HepG2 (cell line): ENCODE data around the gene ACYP2. TPM values are rescaled to one million over a fixed set of nuclear protein-coding genes. Genes with fewer than 3 reads are reported as not detected.

Source experiments
- ATAC-seq: fragments of 200-7000 bp; cut with Tn5 transposase; 3 replicates; pipeline ENCODE4 v1.9.1; 2020; ENCODE audit warnings: mild to moderate bottlenecking, moderate library complexity
- BruUV-seq: library from RNA; stranded (reverse); fragments of 400-500 nt; replicated peaks from 2 replicates; lab custom pipeline; 2021; lab: Mats Ljungman, UMichigan
- CTCF ChIA-PET: fragments of 300-600 bp; formaldehyde crosslinking; extraction: SDS; loops from one replicate; lab custom pipeline; 2021; ENCODE audit warnings: low total read pairs, inconsistent platforms, low intra/inter-chr PET ratio; lab: Yijun Ruan, JAX
- POLR2A ChIA-PET: fragments of 350-600 bp; sonication (Branson Sonifier 250); formaldehyde crosslinking; loops from one replicate; lab custom pipeline; 2020; ENCODE audit warnings: antibody characterized with exemption, inconsistent platforms; lab: Yijun Ruan, JAX
- DNase-seq: peaks from one replicate; pipeline ENCODE4 v3.0.0-alpha.2; 2015; ENCODE audit warnings: low spot score
- FAIRE-seq: peaks from 3 replicates; lab custom pipeline; 2011; peaks lifted over from hg19 to GRCh38; lab: Jason Lieb, UNC
- H2AFZ ChIP-seq: one replicate; pipeline ENCODE4 v1.6.1; 2011; ENCODE audit warnings: low read length, inconsistent platforms
- H3K27ac ChIP-seq: fragments of 300-600 bp; 3 replicates; pipeline ENCODE4 v1.8.0; 2011; ENCODE audit warnings: mixed run types, mild to moderate bottlenecking, mixed read lengths, low read length, inconsistent platforms; ENCODE audit not compliant: insufficient read depth; ENCODE audit errors: extremely low read length
- H3K27me3 ChIP-seq, 2 experiments: fragments of 200-600 bp in 1 of 2; 2 replicates in 1 of 2; 3 replicates in 1 of 2; pipeline versions ENCODE4 v1.6.0 to v1.8.0; 2011; ENCODE audit warnings: low read length in 2 of 2, mild to moderate bottlenecking in 2 of 2, moderate library complexity in 2 of 2, inconsistent platforms in 1 of 2; ENCODE audit not compliant: insufficient read depth in 2 of 2, control insufficient read depth in 1 of 2
- H3K36me3 ChIP-seq, 2 experiments: fragments of 200-600 bp in 1 of 2; replicated peaks in 1 of 2; 2 replicates in 1 of 2; 3 replicates in 1 of 2; pipeline versions ENCODE4 v1.5.1 to v1.8.0; 2011; ENCODE audit warnings: low read length in 2 of 2, inconsistent platforms in 1 of 2; ENCODE audit not compliant: insufficient read depth in 2 of 2, control insufficient read depth in 1 of 2
- H3K4me1 ChIP-seq: 2 replicates; pipeline ENCODE4 v1.5.1; 2012; ENCODE audit warnings: low read length, inconsistent platforms; ENCODE audit not compliant: insufficient read depth
- H3K4me2 ChIP-seq: 2 replicates; pipeline ENCODE4 v1.6.0; 2011; ENCODE audit warnings: low read depth, low read length, inconsistent platforms
- H3K4me3 ChIP-seq, 3 experiments: fragments of 200-600 bp in 1 of 3; sonication (generic), shearing (Covaris generic) in 1 of 3; replicated peaks in 1 of 3; 2 replicates each; pipeline ENCODE4 v1.5.1; 2011 to 2016; ENCODE audit warnings: low read length in 3 of 3, inconsistent platforms in 2 of 3, low read depth in 2 of 3, mild to moderate bottlenecking in 2 of 3, control low read depth in 1 of 3, mixed read lengths in 1 of 3; ENCODE audit not compliant: insufficient read depth in 1 of 3
- H3K79me2 ChIP-seq: one replicate; pipeline ENCODE4 v1.6.1; 2011; ENCODE audit warnings: low read length, inconsistent platforms; ENCODE audit not compliant: insufficient read depth
- H3K9ac ChIP-seq: 2 replicates; pipeline ENCODE4 v1.6.0; 2011; ENCODE audit warnings: mild to moderate bottlenecking, low read depth, low read length, inconsistent platforms; ENCODE audit not compliant: insufficient read depth
- H3K9me3 ChIP-seq: 2 replicates; pipeline ENCODE4 v1.5.1; 2012; ENCODE audit warnings: mild to moderate bottlenecking, low read length
- H4K20me1 ChIP-seq: 2 replicates; pipeline ENCODE4 v1.6.0; 2011; ENCODE audit warnings: inconsistent platforms, mild to moderate bottlenecking, low read length, moderate library complexity; ENCODE audit not compliant: insufficient read depth
- CHCHD3 ChIP-seq: sonication (generic); formaldehyde crosslinking; IDR thresholded peaks from 2 replicates; pipeline ENCODE4 v1.8.0; 2022; ENCODE audit warnings: mild to moderate bottlenecking, missing genetic modification reagents, moderate library complexity
- KLF6 ChIP-seq: IDR thresholded peaks from 2 replicates; pipeline ENCODE4 v1.8.0; 2016; ENCODE audit warnings: missing biosample characterization, missing genetic modification reagents
- LCORL ChIP-seq, 2 experiments: fragments of 450-650 bp in 1 of 2; sonication (generic) in 1 of 2; formaldehyde crosslinking in 1 of 2; IDR thresholded peaks; 2 replicates each; pipeline versions ENCODE4 v1.5.0 to v1.6.1; 2017 to 2020; ENCODE audit warnings: antibody characterized with exemption in 1 of 2, missing genetic modification reagents in 1 of 2
- MTF2 ChIP-seq: sonication (generic); formaldehyde crosslinking; IDR thresholded peaks from 2 replicates; pipeline ENCODE4 v1.5.0; 2020; ENCODE audit warnings: missing genetic modification reagents, borderline replicate concordance
- NFKBIZ ChIP-seq: IDR thresholded peaks from 2 replicates; pipeline ENCODE4 v1.6.1; 2018; ENCODE audit warnings: missing genetic modification reagents, missing compliant biosample characterization
- RAD21 ChIP-seq: fragments of 450-650 bp; formaldehyde crosslinking; IDR thresholded peaks from 2 replicates; pipeline ENCODE4 v1.5.0; 2020; ENCODE audit warnings: mild to moderate bottlenecking
- RARA ChIP-seq: IDR thresholded peaks from 2 replicates; pipeline ENCODE4 v1.6.1; 2016; ENCODE audit warnings: missing genetic modification reagents, missing compliant biosample characterization
- RCOR2 ChIP-seq: IDR thresholded peaks from 2 replicates; pipeline ENCODE4 v1.6.1; 2016; ENCODE audit warnings: missing biosample characterization, missing genetic modification reagents
- RXRA ChIP-seq: sonication (generic); formaldehyde crosslinking; IDR thresholded peaks from 2 replicates; pipeline ENCODE4 v1.5.1; 2020; ENCODE audit warnings: missing genetic modification reagents
- SAP130 ChIP-seq: IDR thresholded peaks from 2 replicates; pipeline ENCODE4 v1.6.1; 2016; ENCODE audit warnings: low read depth
- STAG1 ChIP-seq: sonication (generic); formaldehyde crosslinking; IDR thresholded peaks from 2 replicates; pipeline ENCODE4 v1.4.0; 2020; ENCODE audit warnings: missing genetic modification reagents
- TEAD3 ChIP-seq: optimal IDR thresholded peaks from 2 replicates; pipeline ENCODE3; 2016; ENCODE audit warnings: borderline replicate concordance
- TOE1 ChIP-seq: sonication (generic); formaldehyde crosslinking; IDR thresholded peaks from 2 replicates; pipeline ENCODE4 v1.4.0; 2020; ENCODE audit warnings: mild to moderate bottlenecking, missing genetic modification reagents
- XRCC5 ChIP-seq: fragments of 200-400 bp; formaldehyde crosslinking; optimal IDR thresholded peaks from 2 replicates; pipeline ENCODE3; 2017; ENCODE audit warnings: mild to moderate bottlenecking, low read length
- ZNF205 ChIP-seq: IDR thresholded peaks from 2 replicates; pipeline ENCODE4 v1.6.1; 2018; ENCODE audit warnings: missing biosample characterization, missing genetic modification reagents
- ZNF282 ChIP-seq: fragments of 450-650 bp; IDR thresholded peaks from 2 replicates; pipeline ENCODE4 v1.6.1; 2018; ENCODE audit not compliant: partially characterized antibody
- ZNF292 ChIP-seq: sonication (generic); formaldehyde crosslinking; IDR thresholded peaks from 2 replicates; pipeline ENCODE4 v1.8.1; 2022; ENCODE audit warnings: mild to moderate bottlenecking, low read depth, missing genetic modification reagents, borderline replicate concordance
- ZNF629 ChIP-seq: sonication (generic); formaldehyde crosslinking; conservative IDR thresholded peaks from 2 replicates; pipeline ENCODE4 v1.5.0; 2020; ENCODE audit warnings: missing genetic modification reagents
- WGBS: methylation state at CpG from one replicate; pipeline ENCODE4 v1.1.6; 2017; ENCODE audit warnings: low lambda C conversion rate; 5-methylcytosine and 5-hydroxymethylcytosine counted together
- in situ Hi-C: cut with HindIII; loops from 2 replicates; pipeline ENCODE4 v1.10.0; 2017; ENCODE audit warnings: low pct_unique_long_range_greater_than_20kb; ENCODE audit not compliant: extremely low pct_ligation_motif_present
- intact Hi-C: fragments of 100-400 bp; cut with micrococcal nuclease; formaldehyde crosslinking; loops from one replicate; pipeline ENCODE4 v1.10.0; 2022; ENCODE audit not compliant: unreplicated experiment
- polyA plus RNA-seq, 8 experiments: library from polyadenylated mRNA; depleted of rRNA in 3 of 8; stranded (reverse) in 7 of 8; unstranded in 1 of 8; fragments of >200 nt; fragmentation: Illumina TruSeq in 4 of 8; extraction: Trizol in 4 of 8; gene quantifications; 2 replicates each; pipeline versions ENCODE4 v1.2.1 to v1.2.3, GENCODE V29; 2011 to 2016; ENCODE audit warnings: low read depth in 4 of 8, missing spikeins in 1 of 8, mixed read lengths in 1 of 8; ENCODE audit not compliant: insufficient read depth in 1 of 8
- total RNA-seq, 5 experiments: library from RNA; depleted of rRNA; stranded (reverse); fragments of >200 nt; fragmentation: Illumina TruSeq; extraction: Trizol; gene quantifications; 2 replicates each; pipeline ENCODE4 v1.2.3, GENCODE V29; 2016; ENCODE audit warnings: low read depth in 1 of 5
- TF ChIP-seq, protein P1 (sequence below): sonication (generic); formaldehyde crosslinking; IDR thresholded peaks from 2 replicates; pipeline ENCODE4 v1.8.1; 2023; ENCODE audit warnings: missing genetic modification reagents, inconsistent platforms, borderline replicate concordance
- TF ChIP-seq, protein P2 (sequence below): sonication (generic); formaldehyde crosslinking; IDR thresholded peaks from 2 replicates; pipeline ENCODE4 v1.4.0; 2020; ENCODE audit warnings: missing genetic modification reagents, borderline replicate concordance
- TF ChIP-seq, protein P3 (sequence below): sonication (generic); formaldehyde crosslinking; IDR thresholded peaks from 2 replicates; pipeline ENCODE4 v1.5.0; 2020; ENCODE audit warnings: mild to moderate bottlenecking, missing genetic modification reagents, moderate library complexity

ACYP2 gene
- total and polyA plus RNA-seq, 2 of the 13 experiments (the other 11 are each of a cell fraction or from before 2014, with no cell fraction given) = 12.3 to 12.7 TPM

DNA sequence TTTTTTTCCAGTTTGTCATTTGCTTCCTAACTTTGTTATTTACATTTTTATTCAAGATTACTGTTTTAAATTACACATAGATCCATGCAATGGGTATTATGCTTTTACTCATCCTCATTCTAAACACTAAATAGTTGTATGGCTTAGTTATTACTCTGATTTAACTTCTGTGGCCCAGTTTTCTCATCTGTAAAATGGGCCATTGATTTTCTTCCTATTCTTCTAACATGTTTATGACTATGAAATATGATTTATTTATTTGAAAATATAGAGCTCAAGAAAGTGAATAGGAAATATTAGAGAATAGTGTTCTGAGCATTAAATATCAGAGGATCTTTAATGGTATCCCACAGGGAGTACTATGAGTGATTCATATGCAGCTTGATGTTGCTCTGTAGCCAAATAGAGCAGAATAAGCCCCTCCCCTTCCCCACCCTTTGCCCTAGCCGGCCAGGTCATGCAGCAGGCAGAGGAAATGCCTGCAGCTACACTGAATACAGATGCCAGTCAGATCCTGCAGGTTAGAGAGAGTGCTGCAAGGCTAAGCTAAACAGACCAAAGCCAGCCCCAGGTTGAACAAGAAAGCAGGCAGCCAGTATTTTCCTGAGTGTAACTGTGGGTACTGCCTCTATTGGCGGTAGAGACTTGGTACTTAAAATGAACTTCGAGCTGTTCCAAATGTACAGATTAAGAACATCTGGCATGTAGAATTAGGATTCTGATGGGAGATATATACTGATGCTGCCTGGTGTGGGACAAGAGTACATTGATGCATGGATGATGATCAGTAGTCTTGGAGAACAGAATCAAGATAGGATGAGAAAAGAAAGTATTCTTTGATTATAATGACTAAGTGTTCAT lies 11.7 kb upstream of the ACYP2 start:
- FAIRE-seq (peak; percentile 55), ATAC-seq (peak; percentile 98), DNase-seq (peak; percentile 79)
- Histone ChIP-seq H2AFZ (no peak overlapping the region), H3K79me2 (no peaks in the 10 kb centered on the region), H3K27me3 (no peaks in the 10 kb centered on the region), H3K36me3 (no peaks in the 10 kb centered on the region), H3K4me2 (peak overlapping the region; percentile 47; the same call in 1 of the 2 replicates), H3K4me3 (no peak overlapping the region), H3K9me3 (no peaks in the 10 kb centered on the region), H4K20me1 (no peaks in the 10 kb centered on the region), H3K9ac (no peak overlapping the region), H3K4me1 (peaks cover 32% of the 10 kb centered on the region), H3K27ac (no peak overlapping the region)
- intact Hi-C loops = loop anchor here (1.0 kb wide), 1 partner anchor 134 kb away; no protein-coding TSS in a partner anchor
- POLR2A ChIA-PET = interaction anchor here (0.5 to 1.2 kb wide), 2 partner anchors 11 to 15 kb away, joined by 4 read pairs; no protein-coding TSS in a partner anchor
- BruUV-seq = no TSS peak
- WGBS = 9% methylated on average over 3 of the region's 3 CpGs
- in situ Hi-C loops = loop anchor here (10.0 kb wide), 1 partner anchor 731 kb away; no protein-coding TSS in a partner anchor
- CTCF ChIA-PET = no interaction called here
- no peak for TF ChIP-seq ZNF282
- TF ChIP-seq LCORL (IDR thresholded peaks at IDR 0.05) = no peak
- 0 out of 2 replicates have a peak, but pooled peaks have one; percentile 32 for TF ChIP-seq LCORL (CRISPR knock-in tag; IDR thresholded peaks at IDR 0.05)
- peak; percentile 55; the same call in 1 of the 2 replicates for TF ChIP-seq ZNF292 (CRISPR knock-in tag)
- no peak for TF ChIP-seq ZNF205 (CRISPR knock-in tag)
- TF ChIP-seq, protein P1, sequence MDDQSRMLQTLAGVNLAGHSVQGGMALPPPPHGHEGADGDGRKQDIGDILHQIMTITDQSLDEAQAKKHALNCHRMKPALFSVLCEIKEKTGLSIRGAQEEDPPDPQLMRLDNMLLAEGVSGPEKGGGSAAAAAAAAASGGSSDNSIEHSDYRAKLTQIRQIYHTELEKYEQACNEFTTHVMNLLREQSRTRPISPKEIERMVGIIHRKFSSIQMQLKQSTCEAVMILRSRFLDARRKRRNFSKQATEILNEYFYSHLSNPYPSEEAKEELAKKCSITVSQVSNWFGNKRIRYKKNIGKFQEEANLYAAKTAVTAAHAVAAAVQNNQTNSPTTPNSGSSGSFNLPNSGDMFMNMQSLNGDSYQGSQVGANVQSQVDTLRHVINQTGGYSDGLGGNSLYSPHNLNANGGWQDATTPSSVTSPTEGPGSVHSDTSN (CRISPR knock-in tag) = no peak
- TF ChIP-seq XRCC5 = peak; percentile 46
- TF ChIP-seq TEAD3 (CRISPR knock-in tag) = peak; percentile 17
- TF ChIP-seq TOE1 = no peak
- no peak for TF ChIP-seq NFKBIZ (CRISPR knock-in tag)
- TF ChIP-seq RXRA (CRISPR knock-in tag) = peak; percentile 53; the same call in 1 of the 2 replicates
- TF ChIP-seq KLF6 (CRISPR knock-in tag) = no peak
- no peak for TF ChIP-seq CHCHD3 (CRISPR knock-in tag)
- TF ChIP-seq, protein P2, sequence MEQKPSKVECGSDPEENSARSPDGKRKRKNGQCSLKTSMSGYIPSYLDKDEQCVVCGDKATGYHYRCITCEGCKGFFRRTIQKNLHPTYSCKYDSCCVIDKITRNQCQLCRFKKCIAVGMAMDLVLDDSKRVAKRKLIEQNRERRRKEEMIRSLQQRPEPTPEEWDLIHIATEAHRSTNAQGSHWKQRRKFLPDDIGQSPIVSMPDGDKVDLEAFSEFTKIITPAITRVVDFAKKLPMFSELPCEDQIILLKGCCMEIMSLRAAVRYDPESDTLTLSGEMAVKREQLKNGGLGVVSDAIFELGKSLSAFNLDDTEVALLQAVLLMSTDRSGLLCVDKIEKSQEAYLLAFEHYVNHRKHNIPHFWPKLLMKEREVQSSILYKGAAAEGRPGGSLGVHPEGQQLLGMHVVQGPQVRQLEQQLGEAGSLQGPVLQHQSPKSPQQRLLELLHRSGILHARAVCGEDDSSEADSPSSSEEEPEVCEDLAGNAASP (CRISPR knock-in tag) = peak; percentile 38; the same call in 1 of the 2 replicates
- peak; percentile 22; the same call in 1 of the 2 replicates for TF ChIP-seq SAP130 (CRISPR knock-in tag)
- TF ChIP-seq STAG1 (CRISPR knock-in tag) = peak; percentile 13; the same call in 1 of the 2 replicates
- peak; percentile 58 for TF ChIP-seq RARA (CRISPR knock-in tag)
- peak; percentile 74 for TF ChIP-seq ZNF629
- peak; percentile 27; the same call in 1 of the 2 replicates for TF ChIP-seq RAD21
- TF ChIP-seq RCOR2 = 0 out of 2 replicates have a peak, but pooled peaks have one; percentile 30
- TF ChIP-seq MTF2 (CRISPR knock-in tag) = no peak
- TF ChIP-seq, protein P3, sequence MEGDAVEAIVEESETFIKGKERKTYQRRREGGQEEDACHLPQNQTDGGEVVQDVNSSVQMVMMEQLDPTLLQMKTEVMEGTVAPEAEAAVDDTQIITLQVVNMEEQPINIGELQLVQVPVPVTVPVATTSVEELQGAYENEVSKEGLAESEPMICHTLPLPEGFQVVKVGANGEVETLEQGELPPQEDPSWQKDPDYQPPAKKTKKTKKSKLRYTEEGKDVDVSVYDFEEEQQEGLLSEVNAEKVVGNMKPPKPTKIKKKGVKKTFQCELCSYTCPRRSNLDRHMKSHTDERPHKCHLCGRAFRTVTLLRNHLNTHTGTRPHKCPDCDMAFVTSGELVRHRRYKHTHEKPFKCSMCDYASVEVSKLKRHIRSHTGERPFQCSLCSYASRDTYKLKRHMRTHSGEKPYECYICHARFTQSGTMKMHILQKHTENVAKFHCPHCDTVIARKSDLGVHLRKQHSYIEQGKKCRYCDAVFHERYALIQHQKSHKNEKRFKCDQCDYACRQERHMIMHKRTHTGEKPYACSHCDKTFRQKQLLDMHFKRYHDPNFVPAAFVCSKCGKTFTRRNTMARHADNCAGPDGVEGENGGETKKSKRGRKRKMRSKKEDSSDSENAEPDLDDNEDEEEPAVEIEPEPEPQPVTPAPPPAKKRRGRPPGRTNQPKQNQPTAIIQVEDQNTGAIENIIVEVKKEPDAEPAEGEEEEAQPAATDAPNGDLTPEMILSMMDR (CRISPR knock-in tag) = no peak
